G401 (cell line): ENCODE data around the gene SIN3A. TPM values are rescaled to one million over a fixed set of nuclear protein-coding genes. Genes with fewer than 3 reads are reported as not detected.
"Not testable (repeated sequence)": the region's sequence is repeated elsewhere in the genome, so short reads cannot be mapped to it uniquely, and the experiment has no call there.

ENCODE experiments used
- DNase-seq: peaks from one replicate; pipeline ENCODE4 v3.0.0-alpha.2; 2015; ENCODE audit warnings: low spot score
- in situ Hi-C: cut with HindIII; loops from 2 replicates; pipeline ENCODE4 v1.10.0; 2016; ENCODE audit warnings: low sequenced_read_pairs, mixed read lengths
- total RNA-seq: library from RNA; depleted of rRNA; stranded (reverse); fragments of >200 nt; shearing (Covaris generic); gene quantifications from 2 replicates; pipeline ENCODE4 v1.2.3, GENCODE V29; 2014

Gene SIN3A
- total RNA-seq, 1 experiment from 2014 or later, result 44.2 TPM

- in situ Hi-C loops, result no loop called here
- peak; percentile 76 for DNase-seq
These were observed 104.1 kb downstream of the SIN3A start for GRCh38 chr15:75347222-75348033.

DNA sequence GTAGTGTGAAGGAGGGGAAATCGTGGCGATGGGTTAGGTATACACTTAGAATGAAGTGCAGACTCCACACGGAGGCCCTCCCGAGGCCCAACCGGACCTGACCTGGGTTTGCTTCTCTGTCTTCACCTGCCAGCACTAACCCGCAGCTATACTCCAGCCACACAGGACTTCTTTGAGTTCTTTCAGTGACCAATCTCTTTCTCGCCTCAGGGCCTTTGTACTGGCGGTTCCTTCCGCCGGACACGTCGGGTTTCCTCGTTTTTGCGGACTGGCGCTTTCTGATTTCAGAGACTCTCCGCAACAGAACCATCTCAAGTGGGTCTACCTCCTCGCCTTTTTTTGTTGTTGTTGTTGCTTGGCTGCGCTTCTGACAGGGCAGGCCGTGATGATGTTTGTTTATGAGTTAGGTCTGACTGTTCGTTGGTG lies 104.7 kb downstream of the SIN3A start, which contains the start of gene NEIL1:
TSS of gene NEIL1 (plus strand) at position 244 of the 426 bp plus-strand sequence. CDS start 1,867 bp downstream, outside the sequence.
- peak; percentile 44 for DNase-seq
- in situ Hi-C loops, result no loop called here

GRCh38 chr15:75343953-75344352 lies 107.5 kb downstream of the SIN3A start:
- in situ Hi-C loops, DNase-seq: not testable (repeated sequence)

- no peak for DNase-seq
- in situ Hi-C loops, result no loop called here
These were observed 109.3 kb downstream of the SIN3A start for GRCh38 chr15:75342221-75342620.

DNA sequence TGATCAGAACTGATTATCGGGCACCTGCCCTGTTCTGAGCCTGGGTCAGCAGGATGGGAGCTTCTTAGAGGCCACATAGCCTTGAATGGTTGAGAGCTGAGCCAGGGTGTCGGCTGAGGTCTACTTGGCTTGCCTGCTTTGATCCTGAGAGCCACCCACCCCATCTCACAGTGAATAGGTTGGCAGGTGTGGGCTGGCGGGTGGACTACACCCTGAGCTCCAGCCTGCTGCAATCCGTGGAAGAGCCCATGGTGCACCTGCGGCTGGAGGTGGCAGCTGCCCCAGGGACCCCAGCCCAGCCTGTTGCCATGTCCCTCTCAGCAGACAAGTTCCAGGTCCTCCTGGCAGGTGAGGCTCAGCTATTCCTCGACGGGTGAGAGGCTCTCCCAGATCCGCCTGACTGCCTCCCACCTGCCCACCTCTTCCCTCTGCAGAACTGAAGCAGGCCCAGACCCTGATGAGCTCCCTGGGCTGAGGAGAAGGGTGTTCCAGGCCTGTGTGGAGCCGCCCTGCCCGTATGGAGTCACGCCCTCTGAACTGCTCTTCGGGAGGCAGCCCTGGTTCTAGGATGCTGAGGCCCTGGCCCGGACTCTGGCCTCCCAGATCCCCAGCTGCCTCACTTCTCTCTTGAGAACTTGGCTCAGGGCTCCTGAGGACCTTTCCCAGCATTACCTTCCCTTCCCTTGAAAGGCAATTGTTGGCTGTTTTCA lies 111.8 kb downstream of the SIN3A start:
- DNase-seq, result no peak
- in situ Hi-C loops, result no loop called here

DNA sequence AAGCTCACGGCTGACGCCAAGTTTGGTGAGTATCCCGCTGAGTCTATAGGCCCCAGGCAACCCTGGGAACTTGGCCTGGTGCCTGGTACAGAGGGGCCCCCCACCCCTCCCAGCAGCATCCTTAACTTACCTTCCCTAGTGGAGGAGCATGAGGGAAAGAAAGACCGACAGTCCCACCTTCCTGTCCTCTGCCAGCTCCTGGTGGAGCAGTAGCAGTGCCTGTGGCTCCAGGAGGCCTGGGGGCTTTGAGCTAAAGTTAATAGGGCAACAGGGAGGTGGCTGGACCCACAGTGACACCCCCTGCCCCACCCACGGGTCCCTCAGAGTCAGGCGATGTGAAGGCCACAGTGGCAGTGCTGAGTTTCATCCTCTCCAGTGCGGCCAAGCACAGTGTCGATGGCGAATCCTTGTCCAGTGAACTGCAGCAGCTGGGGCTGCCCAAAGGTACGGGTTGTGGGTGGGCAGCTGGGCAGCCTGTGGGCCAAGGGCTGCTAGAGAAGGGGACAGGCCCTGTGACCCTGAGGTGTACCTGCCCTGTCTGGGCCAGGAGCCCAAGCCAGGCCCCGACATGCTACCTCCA lies 112.7 kb downstream of the SIN3A start:
- no peak for DNase-seq
- in situ Hi-C loops, result no loop called here

- in situ Hi-C loops, result no loop called here
- peak; percentile 95 for DNase-seq
These were observed 115.7 kb downstream of the SIN3A start, which contains the start of gene COMMD4 for GRCh38 chr15:75335705-75336355. COMMD4 (plus strand) TSS chr15:75336063; CDS start chr15:75336090, 27 bp downstream.

DNA sequence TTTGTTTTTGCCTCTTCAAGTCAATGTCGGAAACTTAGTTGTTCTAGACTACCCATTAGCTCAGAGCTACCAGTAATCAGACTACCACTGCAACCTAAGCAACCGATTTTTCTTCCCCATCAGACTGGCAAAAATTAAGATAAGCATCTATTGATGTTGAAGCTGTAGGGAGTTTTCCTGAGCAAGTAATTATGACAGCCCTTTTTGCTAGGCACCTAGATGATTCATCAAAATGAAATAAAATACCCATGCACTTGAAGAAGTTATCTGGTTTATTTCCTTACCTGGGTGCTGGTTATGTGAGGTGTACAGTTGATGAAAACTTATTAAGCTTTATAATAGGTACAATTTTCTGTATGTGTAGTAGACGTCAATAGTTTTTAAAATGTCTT lies 116.2 kb downstream of the SIN3A start:
- peak; percentile 10 for DNase-seq
- in situ Hi-C loops, result no loop called here

- in situ Hi-C loops, DNase-seq: not testable (repeated sequence)
These were observed 117.7 kb downstream of the SIN3A start for GRCh38 chr15:75333654-75334419.

DNA sequence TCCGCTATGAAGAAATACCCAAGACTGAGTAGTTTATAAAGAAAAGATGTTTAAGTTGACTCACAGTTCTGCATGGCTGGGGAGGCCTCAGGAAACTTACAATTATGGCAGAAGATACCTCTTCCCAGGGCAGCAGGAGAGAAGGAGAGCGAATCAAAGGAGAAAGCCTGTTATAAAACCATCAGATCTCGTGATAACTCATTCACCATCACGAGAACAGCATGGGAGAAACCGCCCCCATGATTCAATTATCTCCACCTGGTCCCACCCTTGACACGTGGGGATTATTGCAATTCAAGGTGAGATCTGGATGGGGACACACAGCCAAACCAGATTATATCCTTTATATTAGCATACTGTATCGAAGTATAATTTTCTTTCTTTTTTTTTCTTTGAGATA lies 119.4 kb downstream of the SIN3A start:
- DNase-seq, in situ Hi-C loops: not testable (repeated sequence)

- DNase-seq, result no peak
- in situ Hi-C loops, result no loop called here
These were observed 121.9 kb downstream of the SIN3A start for GRCh38 chr15:75329571-75329970.

- in situ Hi-C loops, result no loop called here
These were observed 122.8 kb downstream of the SIN3A start for GRCh38 chr15:75328493-75329314.

GRCh38 chr15:75327491-75327890 lies 124.0 kb downstream of the SIN3A start:
- no peak for DNase-seq

More at GRCh38 chr15:75328493-75329314, 122.8 kb downstream of the SIN3A start:
- no peak for DNase-seq

GRCh38 chr15:75327005-75327404 lies 124.5 kb downstream of the SIN3A start:
- in situ Hi-C loops, result no loop called here
- DNase-seq, result no peak

More at GRCh38 chr15:75327491-75327890, 124.0 kb downstream of the SIN3A start:
- in situ Hi-C loops, result no loop called here

- no peak for DNase-seq
- in situ Hi-C loops, result no loop called here
These were observed 125.6 kb downstream of the SIN3A start for GRCh38 chr15:75325922-75326321.

- in situ Hi-C loops, result no loop called here
- no peak for DNase-seq
These were observed 129.8 kb downstream of the SIN3A start for GRCh38 chr15:75321711-75322110.
